IPS DF 6.9 (cell line): ENCODE data around the gene TSC22D2.

Experiments used
- DNase-seq: peaks from one replicate; pipeline ENCODE4 v3.0.0-alpha.2; 2013; ENCODE audit warnings: low read depth, low spot score
- H3K27ac ChIP-seq: one replicate; pipeline ENCODE4 v1.5.1; 2013; ENCODE audit warnings: low read length, control low read depth
- H3K27me3 ChIP-seq: 2 replicates; pipeline ENCODE4 v1.6.1; 2013; ENCODE audit warnings: mild to moderate bottlenecking, low read length; ENCODE audit not compliant: control insufficient read depth, insufficient read depth
- H3K36me3 ChIP-seq: 2 replicates; pipeline ENCODE4 v1.6.1; 2013; ENCODE audit warnings: low read length; ENCODE audit not compliant: control insufficient read depth, insufficient read depth
- H3K4me1 ChIP-seq: 2 replicates; pipeline ENCODE4 v1.6.1; 2013; ENCODE audit warnings: low read length; ENCODE audit not compliant: control insufficient read depth, insufficient read depth
- H3K4me3 ChIP-seq: 2 replicates; pipeline ENCODE4 v1.5.1; 2013; ENCODE audit warnings: mild to moderate bottlenecking, low read length
- H3K9me3 ChIP-seq: 2 replicates; pipeline ENCODE4 v1.6.1; 2013; ENCODE audit warnings: low read length, inconsistent platforms; ENCODE audit not compliant: control insufficient read depth, insufficient read depth
- WGBS: extraction: QIAGEN DNeasy Blood & Tissue Kit; methylation state at CpG from one replicate; pipeline ENCODE4 v1.1.7; 2013; ENCODE audit warnings: mixed read lengths, missing lambda C conversion rate; ENCODE audit not compliant: insufficient read length, insufficient coverage; 5-methylcytosine and 5-hydroxymethylcytosine counted together

Gene TSC22D2

GRCh38 chr3:150447631-150448465 is 39.8 kb downstream of the TSC22D2 start:
- Histone ChIP-seq H3K27ac (no peak overlapping the region), H3K9me3 (no peaks in the 10 kb centered on the region), H3K4me1 (no peaks in the 10 kb centered on the region), H3K36me3 (no peaks in the 10 kb centered on the region), H3K27me3 (no peaks in the 10 kb centered on the region), H3K4me3 (no peak overlapping the region)
- WGBS, result no CpG with 5 or more reads among the region's 3 CpGs
- no peak for DNase-seq

- H3K27ac ChIP-seq, result no peak overlapping the region
- no peaks in the 10 kb centered on the region for H3K4me1 ChIP-seq
- no peak for DNase-seq
Observed at GRCh38 chr3:150449169-150449721, 41.1 kb downstream of the TSC22D2 start.

GRCh38 chr3:150450916-150451315 is 42.8 kb downstream of the TSC22D2 start:
- no peak for DNase-seq
- no peaks in the 10 kb centered on the region for H3K4me1 ChIP-seq
- H3K4me3 ChIP-seq, result no peak overlapping the region
- no peaks in the 10 kb centered on the region for H3K27me3 ChIP-seq
- H3K9me3 ChIP-seq, result no peaks in the 10 kb centered on the region
- no peaks in the 10 kb centered on the region for H3K36me3 ChIP-seq
- no peak overlapping the region for H3K27ac ChIP-seq

More at GRCh38 chr3:150449169-150449721, 41.1 kb downstream of the TSC22D2 start:
- H3K27me3 ChIP-seq, result no peaks in the 10 kb centered on the region
- H3K4me3 ChIP-seq, result no peak overlapping the region
- H3K9me3 ChIP-seq, result no peaks in the 10 kb centered on the region
- H3K36me3 ChIP-seq, result no peaks in the 10 kb centered on the region

GRCh38 chr3:150451329-150452048 is 43.4 kb downstream of the TSC22D2 start:
- no peak for DNase-seq
- no peak overlapping the region for H3K27ac ChIP-seq
- no peaks in the 10 kb centered on the region for H3K27me3 ChIP-seq
- no peaks in the 10 kb centered on the region for H3K36me3 ChIP-seq
- no peaks in the 10 kb centered on the region for H3K9me3 ChIP-seq
- WGBS, result no CpG with 5 or more reads among the region's 1 CpG
- H3K4me3 ChIP-seq, result no peak overlapping the region
- H3K4me1 ChIP-seq, result no peaks in the 10 kb centered on the region

GRCh38 chr3:150453353-150453752 is 45.3 kb downstream of the TSC22D2 start:
- DNase-seq, result no peak
- WGBS, result no CpG with 5 or more reads among the region's 4 CpGs
- H3K27me3 ChIP-seq, result no peaks in the 10 kb centered on the region
- no peaks in the 10 kb centered on the region for H3K9me3 ChIP-seq
- no peaks in the 10 kb centered on the region for H3K4me1 ChIP-seq
- H3K36me3 ChIP-seq, result no peaks in the 10 kb centered on the region
- no peak overlapping the region for H3K4me3 ChIP-seq
- no peak overlapping the region for H3K27ac ChIP-seq

GRCh38 chr3:150454085-150454484 is 46.0 kb downstream of the TSC22D2 start:
- Histone ChIP-seq H3K36me3 (no peaks in the 10 kb centered on the region), H3K4me1 (no peaks in the 10 kb centered on the region), H3K9me3 (no peaks in the 10 kb centered on the region), H3K27me3 (no peaks in the 10 kb centered on the region), H3K27ac (no peak overlapping the region), H3K4me3 (no peak overlapping the region)
- no CpG with 5 or more reads among the region's 2 CpGs for WGBS
- DNase-seq, result no peak

- Histone ChIP-seq H3K27me3 (no peaks in the 10 kb centered on the region), H3K36me3 (no peaks in the 10 kb centered on the region), H3K4me3 (no peak overlapping the region), H3K27ac (no peak overlapping the region), H3K4me1 (no peaks in the 10 kb centered on the region), H3K9me3 (no peaks in the 10 kb centered on the region)
- no CpG with 5 or more reads among the region's 1 CpG for WGBS
- no peak for DNase-seq
Observed at GRCh38 chr3:150454622-150455021, 46.5 kb downstream of the TSC22D2 start.

- WGBS, result no CpG with 5 or more reads among the region's 1 CpG
- Histone ChIP-seq H3K27ac (no peak overlapping the region), H3K9me3 (no peaks in the 10 kb centered on the region), H3K27me3 (no peaks in the 10 kb centered on the region), H3K4me3 (no peak overlapping the region), H3K4me1 (no peaks in the 10 kb centered on the region), H3K36me3 (no peaks in the 10 kb centered on the region)
- DNase-seq, result no peak
Observed at GRCh38 chr3:150455341-150455740, 47.2 kb downstream of the TSC22D2 start.

GRCh38 chr3:150458001-150458400 is 49.9 kb downstream of the TSC22D2 start:
- Histone ChIP-seq H3K27me3 (no peaks in the 10 kb centered on the region), H3K9me3 (no peaks in the 10 kb centered on the region), H3K27ac (no peak overlapping the region), H3K4me3 (no peak overlapping the region), H3K36me3 (no peaks in the 10 kb centered on the region), H3K4me1 (no peaks in the 10 kb centered on the region)
- DNase-seq, result no peak
- no CpG with 5 or more reads among the region's 3 CpGs for WGBS

- Histone ChIP-seq H3K9me3 (no peaks in the 10 kb centered on the region), H3K36me3 (no peaks in the 10 kb centered on the region), H3K27me3 (no peaks in the 10 kb centered on the region), H3K27ac (no peak overlapping the region), H3K4me3 (no peak overlapping the region), H3K4me1 (no peaks in the 10 kb centered on the region)
- no CpG with 5 or more reads among the region's 1 CpG for WGBS
- DNase-seq, result no peak
Observed at GRCh38 chr3:150460484-150460883, 52.4 kb downstream of the TSC22D2 start.
